Measurements from ENCODE around the gene SPTSSB. TPM values are rescaled to one million over a fixed set of nuclear protein-coding genes. Genes with fewer than 3 reads are reported as not detected.

Gene SPTSSB
- total RNA-seq, 1 experiment from 2014 or later = 15.7 TPM

GRCh38 chr3:161319867-161320266 is 51.5 kb downstream of the SPTSSB start (continued):
- no peak for TF ChIP-seq SMAD3 (CRISPR knock-in tag; IDR thresholded peaks at IDR 0.05; ENCODE audit: borderline replicate concordance)
- TF ChIP-seq SP1 (CRISPR knock-in tag; conservative IDR thresholded peaks at IDR 0.05) = no peak
- TF ChIP-seq TP53 (CRISPR knock-in tag; IDR thresholded peaks at IDR 0.05) = no peak
- TF ChIP-seq FOXJ3 (CRISPR knock-in tag; IDR thresholded peaks at IDR 0.05; ENCODE audit: borderline replicate concordance) = no peak
- no peak for TF ChIP-seq ERG (CRISPR knock-in tag; IDR thresholded peaks at IDR 0.05)
- TF ChIP-seq, protein P1, sequence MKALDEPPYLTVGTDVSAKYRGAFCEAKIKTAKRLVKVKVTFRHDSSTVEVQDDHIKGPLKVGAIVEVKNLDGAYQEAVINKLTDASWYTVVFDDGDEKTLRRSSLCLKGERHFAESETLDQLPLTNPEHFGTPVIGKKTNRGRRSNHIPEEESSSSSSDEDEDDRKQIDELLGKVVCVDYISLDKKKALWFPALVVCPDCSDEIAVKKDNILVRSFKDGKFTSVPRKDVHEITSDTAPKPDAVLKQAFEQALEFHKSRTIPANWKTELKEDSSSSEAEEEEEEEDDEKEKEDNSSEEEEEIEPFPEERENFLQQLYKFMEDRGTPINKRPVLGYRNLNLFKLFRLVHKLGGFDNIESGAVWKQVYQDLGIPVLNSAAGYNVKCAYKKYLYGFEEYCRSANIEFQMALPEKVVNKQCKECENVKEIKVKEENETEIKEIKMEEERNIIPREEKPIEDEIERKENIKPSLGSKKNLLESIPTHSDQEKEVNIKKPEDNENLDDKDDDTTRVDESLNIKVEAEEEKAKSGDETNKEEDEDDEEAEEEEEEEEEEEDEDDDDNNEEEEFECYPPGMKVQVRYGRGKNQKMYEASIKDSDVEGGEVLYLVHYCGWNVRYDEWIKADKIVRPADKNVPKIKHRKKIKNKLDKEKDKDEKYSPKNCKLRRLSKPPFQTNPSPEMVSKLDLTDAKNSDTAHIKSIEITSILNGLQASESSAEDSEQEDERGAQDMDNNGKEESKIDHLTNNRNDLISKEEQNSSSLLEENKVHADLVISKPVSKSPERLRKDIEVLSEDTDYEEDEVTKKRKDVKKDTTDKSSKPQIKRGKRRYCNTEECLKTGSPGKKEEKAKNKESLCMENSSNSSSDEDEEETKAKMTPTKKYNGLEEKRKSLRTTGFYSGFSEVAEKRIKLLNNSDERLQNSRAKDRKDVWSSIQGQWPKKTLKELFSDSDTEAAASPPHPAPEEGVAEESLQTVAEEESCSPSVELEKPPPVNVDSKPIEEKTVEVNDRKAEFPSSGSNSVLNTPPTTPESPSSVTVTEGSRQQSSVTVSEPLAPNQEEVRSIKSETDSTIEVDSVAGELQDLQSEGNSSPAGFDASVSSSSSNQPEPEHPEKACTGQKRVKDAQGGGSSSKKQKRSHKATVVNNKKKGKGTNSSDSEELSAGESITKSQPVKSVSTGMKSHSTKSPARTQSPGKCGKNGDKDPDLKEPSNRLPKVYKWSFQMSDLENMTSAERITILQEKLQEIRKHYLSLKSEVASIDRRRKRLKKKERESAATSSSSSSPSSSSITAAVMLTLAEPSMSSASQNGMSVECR (CRISPR knock-in tag; IDR thresholded peaks at IDR 0.05; ENCODE audit: borderline replicate concordance) = no peak
- TF ChIP-seq AFF4 (CRISPR knock-in tag; IDR thresholded peaks at IDR 0.05; ENCODE audit: borderline replicate concordance) = no peak
- TF ChIP-seq ATF1 (CRISPR knock-in tag; IDR thresholded peaks at IDR 0.05) = no peak
- TF ChIP-seq ETV6 (CRISPR knock-in tag; IDR thresholded peaks at IDR 0.05) = no peak

- peaks cover 6% of the 10 kb centered on the region for H3K9me3 Mint-ChIP-seq
- no peak for ATAC-seq
- H3K36me3 Mint-ChIP-seq = no peaks in the 10 kb centered on the region
- H3K27me3 Mint-ChIP-seq (ENCODE audit: low read depth) = no peaks in the 10 kb centered on the region
- no peak overlapping the region for H3K4me3 Mint-ChIP-seq
- no peak for DNase-seq (ENCODE audit: low spot score)
- CTCF ChIA-PET = no interaction called here
- TF ChIP-seq ZNF396 (CRISPR knock-in tag; IDR thresholded peaks at IDR 0.05; ENCODE audit: borderline replicate concordance) (no peak), NFYB (CRISPR knock-in tag; conservative IDR thresholded peaks at IDR 0.05; ENCODE audit: low read depth) (no peak), GRHL2 (CRISPR knock-in tag; IDR thresholded peaks at IDR 0.05; ENCODE audit: insufficient replicate concordance, severe bottlenecking) (no peak), SOX15 (CRISPR knock-in tag; IDR thresholded peaks at IDR 0.05) (no peak)
- TF ChIP-seq, protein P2, sequence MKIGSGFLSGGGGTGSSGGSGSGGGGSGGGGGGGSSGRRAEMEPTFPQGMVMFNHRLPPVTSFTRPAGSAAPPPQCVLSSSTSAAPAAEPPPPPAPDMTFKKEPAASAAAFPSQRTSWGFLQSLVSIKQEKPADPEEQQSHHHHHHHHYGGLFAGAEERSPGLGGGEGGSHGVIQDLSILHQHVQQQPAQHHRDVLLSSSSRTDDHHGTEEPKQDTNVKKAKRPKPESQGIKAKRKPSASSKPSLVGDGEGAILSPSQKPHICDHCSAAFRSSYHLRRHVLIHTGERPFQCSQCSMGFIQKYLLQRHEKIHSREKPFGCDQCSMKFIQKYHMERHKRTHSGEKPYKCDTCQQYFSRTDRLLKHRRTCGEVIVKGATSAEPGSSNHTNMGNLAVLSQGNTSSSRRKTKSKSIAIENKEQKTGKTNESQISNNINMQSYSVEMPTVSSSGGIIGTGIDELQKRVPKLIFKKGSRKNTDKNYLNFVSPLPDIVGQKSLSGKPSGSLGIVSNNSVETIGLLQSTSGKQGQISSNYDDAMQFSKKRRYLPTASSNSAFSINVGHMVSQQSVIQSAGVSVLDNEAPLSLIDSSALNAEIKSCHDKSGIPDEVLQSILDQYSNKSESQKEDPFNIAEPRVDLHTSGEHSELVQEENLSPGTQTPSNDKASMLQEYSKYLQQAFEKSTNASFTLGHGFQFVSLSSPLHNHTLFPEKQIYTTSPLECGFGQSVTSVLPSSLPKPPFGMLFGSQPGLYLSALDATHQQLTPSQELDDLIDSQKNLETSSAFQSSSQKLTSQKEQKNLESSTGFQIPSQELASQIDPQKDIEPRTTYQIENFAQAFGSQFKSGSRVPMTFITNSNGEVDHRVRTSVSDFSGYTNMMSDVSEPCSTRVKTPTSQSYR (CRISPR knock-in tag; IDR thresholded peaks at IDR 0.05) = no peak
- no peaks in the 10 kb centered on the region for H3K4me1 Mint-ChIP-seq
- no peak overlapping the region for H3K27ac Mint-ChIP-seq
- POLR2A ChIA-PET = no interaction called here
Measured at GRCh38 chr3:161317077-161317476, 54.2 kb downstream of the SPTSSB start.
